Esophagus squamous epithelium (tissue), 4 donors: ENCODE results near the gene RABIF.

Experiments
- POLR2A ChIP-seq, 4 donors: fragments of 450-650 bp; IDR thresholded peaks; one replicate each; pipeline ENCODE4 v1.6.1; 2017; ENCODE audit warnings: antibody characterized with exemption in 4 of 4, mild to moderate bottlenecking in 4 of 4, moderate library complexity in 3 of 4
- TF ChIP-seq, protein P1 (sequence below), 6 experiments: fragments of 450-650 bp in 4 of 6; fragments of 200-600 bp in 2 of 6; sonication (generic) in 2 of 6; IDR thresholded peaks; one replicate each; pipeline ENCODE4 v1.5.1; 2016 to 2019; ENCODE audit warnings: antibody characterized with exemption in 6 of 6, mild to moderate bottlenecking in 4 of 6, moderate library complexity in 4 of 6

DNA sequence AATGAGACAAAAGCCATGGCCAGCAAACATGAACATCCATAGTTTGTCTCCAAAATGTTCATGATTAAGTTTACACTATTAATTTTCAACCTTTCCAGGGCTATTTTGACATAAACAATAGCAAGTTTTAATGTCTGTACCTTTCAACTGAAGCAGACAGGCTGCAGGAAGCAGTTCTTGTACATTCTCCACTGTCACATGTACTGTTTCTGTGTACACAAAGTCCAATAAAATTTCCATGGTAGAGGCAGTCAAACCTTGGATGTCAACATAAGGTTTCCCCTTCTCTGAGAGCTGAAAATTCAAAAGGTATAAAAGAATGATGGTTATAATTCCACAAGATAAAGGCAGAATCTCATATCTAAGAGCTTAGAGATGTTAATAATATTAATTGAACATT lies 30.7 kb upstream of the RABIF start:
- TF ChIP-seq, protein P1, sequence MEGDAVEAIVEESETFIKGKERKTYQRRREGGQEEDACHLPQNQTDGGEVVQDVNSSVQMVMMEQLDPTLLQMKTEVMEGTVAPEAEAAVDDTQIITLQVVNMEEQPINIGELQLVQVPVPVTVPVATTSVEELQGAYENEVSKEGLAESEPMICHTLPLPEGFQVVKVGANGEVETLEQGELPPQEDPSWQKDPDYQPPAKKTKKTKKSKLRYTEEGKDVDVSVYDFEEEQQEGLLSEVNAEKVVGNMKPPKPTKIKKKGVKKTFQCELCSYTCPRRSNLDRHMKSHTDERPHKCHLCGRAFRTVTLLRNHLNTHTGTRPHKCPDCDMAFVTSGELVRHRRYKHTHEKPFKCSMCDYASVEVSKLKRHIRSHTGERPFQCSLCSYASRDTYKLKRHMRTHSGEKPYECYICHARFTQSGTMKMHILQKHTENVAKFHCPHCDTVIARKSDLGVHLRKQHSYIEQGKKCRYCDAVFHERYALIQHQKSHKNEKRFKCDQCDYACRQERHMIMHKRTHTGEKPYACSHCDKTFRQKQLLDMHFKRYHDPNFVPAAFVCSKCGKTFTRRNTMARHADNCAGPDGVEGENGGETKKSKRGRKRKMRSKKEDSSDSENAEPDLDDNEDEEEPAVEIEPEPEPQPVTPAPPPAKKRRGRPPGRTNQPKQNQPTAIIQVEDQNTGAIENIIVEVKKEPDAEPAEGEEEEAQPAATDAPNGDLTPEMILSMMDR (IDR thresholded peaks at IDR 0.05): no peak
- no peak for TF ChIP-seq POLR2A (IDR thresholded peaks at IDR 0.05)
